ENCODE results near the gene LRRC73. TPM values are rescaled to one million over a fixed set of nuclear protein-coding genes. Genes with fewer than 3 reads are reported as not detected.
"Not testable (repeated sequence)": the region's sequence is repeated elsewhere in the genome, so short reads cannot be mapped to it uniquely, and the experiment has no call there.

The LRRC73 gene
- total and polyA plus RNA-seq, 9 donors, result 0.13 to 4.8 (median 1.8) TPM

GRCh38 chr6:43541774-43542471, 31.8 kb upstream of the LRRC73 start:
- Histone ChIP-seq H3K27me3 (no peaks in the 10 kb centered on the region), H3K27ac (no peak overlapping the region), H3K9me3 (no peaks in the 10 kb centered on the region), H3K36me3 (no peaks in the 10 kb centered on the region), H3K4me1 (ENCODE audit: insufficient read depth) (no peaks in the 10 kb centered on the region), H3K4me3 (no peak overlapping the region)
- intact Hi-C loops (cut with DNase I), result no loop called here
- TF ChIP-seq CTCF (IDR thresholded peaks at IDR 0.05) (no peak), EP300 (IDR thresholded peaks at IDR 0.05) (no peak), POLR2A (IDR thresholded peaks at IDR 0.05) (no peak)
- WGBS, 3 donors, result 92 to 97% (median 95%) methylated on average over 8 of the region's 8 CpGs
- DNase-seq, result no peak

GRCh38 chr6:43540507-43540906, 30.4 kb upstream of the LRRC73 start:
- no peaks in the 10 kb centered on the region for H3K9me3 ChIP-seq
- intact Hi-C loops (cut with DNase I), result no loop called here
- H3K27ac ChIP-seq, result no peak overlapping the region
- H3K36me3 ChIP-seq, result no peaks in the 10 kb centered on the region
- no peak overlapping the region for H3K4me3 ChIP-seq
- TF ChIP-seq EP300 (IDR thresholded peaks at IDR 0.05) (no peak), POLR2A (IDR thresholded peaks at IDR 0.05) (no peak), CTCF (IDR thresholded peaks at IDR 0.05) (no peak)
- H3K27me3 ChIP-seq, result no peaks in the 10 kb centered on the region
- DNase-seq, result no peak
- H3K4me1 ChIP-seq (ENCODE audit: insufficient read depth), result no peaks in the 10 kb centered on the region
- 97 to 99% (median 98%) methylated on average over 5 of the region's 5 CpGs for WGBS, 3 donors

- WGBS, 3 donors, result 94 to 96% (median 95%) methylated on average over 20 of the region's 20 CpGs
- DNase-seq; H3K9me3 ChIP-seq; H3K36me3 ChIP-seq; H3K4me1 ChIP-seq (ENCODE audit: insufficient read depth); H3K4me3 ChIP-seq; H3K27me3 ChIP-seq; H3K27ac ChIP-seq; intact Hi-C loops (cut with DNase I): not testable (repeated sequence)
Observed at GRCh38 chr6:43539409-43539808, 29.3 kb upstream of the LRRC73 start.

- intact Hi-C loops (cut with DNase I); H3K36me3 ChIP-seq; H3K4me1 ChIP-seq (ENCODE audit: insufficient read depth); H3K9me3 ChIP-seq; H3K27me3 ChIP-seq; H3K27ac ChIP-seq; DNase-seq; H3K4me3 ChIP-seq: not testable (repeated sequence)
- 96 to 98% (median 96%) methylated on average over 14 to 17 of the region's 17 CpGs for WGBS, 3 donors
Observed at GRCh38 chr6:43538986-43539385, 28.8 kb upstream of the LRRC73 start.

- 74 to 88% (median 86%) methylated on average over 1 of the region's 1 CpG for WGBS, 3 donors
- Histone ChIP-seq H3K36me3 (no peaks in the 10 kb centered on the region), H3K27ac (no peak overlapping the region), H3K9me3 (no peaks in the 10 kb centered on the region), H3K27me3 (no peaks in the 10 kb centered on the region), H3K4me3 (no peak overlapping the region), H3K4me1 (ENCODE audit: insufficient read depth) (no peaks in the 10 kb centered on the region)
- DNase-seq, result no peak
- TF ChIP-seq POLR2A (IDR thresholded peaks at IDR 0.05) (no peak), CTCF (IDR thresholded peaks at IDR 0.05) (no peak), EP300 (IDR thresholded peaks at IDR 0.05) (no peak)
- intact Hi-C loops (cut with DNase I), result no loop called here
Observed at GRCh38 chr6:43532201-43532600, 22.1 kb upstream of the LRRC73 start.
